Measurements from ENCODE around the gene CRB2. TPM values are rescaled to one million over a fixed set of nuclear protein-coding genes. Genes with fewer than 3 reads are reported as not detected.

The CRB2 gene
- total RNA-seq, 1 donor from 2014 or later = not detected

GRCh38 chr9:123359546-123359945 is 3.5 kb downstream of the CRB2 start:
- no peak for DNase-seq
- intact Hi-C loops (cut with micrococcal nuclease) = loop anchor here (10.0 kb wide), 1 partner anchor 255 kb away; no protein-coding TSS in a partner anchor
- Histone ChIP-seq H3K27ac (replicated peaks) (no peak overlapping the region), H3K36me3 (no peaks in the 10 kb centered on the region), H3K27me3 (ENCODE audit: low read depth) (peaks cover 51% of the 10 kb centered on the region), H3K4me3 (no peak overlapping the region), H3K4me1 (no peaks in the 10 kb centered on the region), H3K9me3 (replicated peaks) (no peaks in the 10 kb centered on the region)
- no peak for TF ChIP-seq CTCF (IDR thresholded peaks at IDR 0.05; ENCODE audit: borderline replicate concordance)

- no peak overlapping the region for H3K27ac ChIP-seq (replicated peaks)
- intact Hi-C loops (cut with micrococcal nuclease) = no loop called here
- H3K9me3 ChIP-seq (replicated peaks) = no peaks in the 10 kb centered on the region
- H3K36me3 ChIP-seq = no peaks in the 10 kb centered on the region
- H3K27me3 ChIP-seq (ENCODE audit: low read depth) = peaks cover 50% of the 10 kb centered on the region
- TF ChIP-seq CTCF (IDR thresholded peaks at IDR 0.05; ENCODE audit: borderline replicate concordance) = no peak
- no peak overlapping the region for H3K4me3 ChIP-seq
- H3K4me1 ChIP-seq = no peaks in the 10 kb centered on the region
- DNase-seq = no peak
Measured at GRCh38 chr9:123360161-123361085, 4.4 kb downstream of the CRB2 start.

DNA sequence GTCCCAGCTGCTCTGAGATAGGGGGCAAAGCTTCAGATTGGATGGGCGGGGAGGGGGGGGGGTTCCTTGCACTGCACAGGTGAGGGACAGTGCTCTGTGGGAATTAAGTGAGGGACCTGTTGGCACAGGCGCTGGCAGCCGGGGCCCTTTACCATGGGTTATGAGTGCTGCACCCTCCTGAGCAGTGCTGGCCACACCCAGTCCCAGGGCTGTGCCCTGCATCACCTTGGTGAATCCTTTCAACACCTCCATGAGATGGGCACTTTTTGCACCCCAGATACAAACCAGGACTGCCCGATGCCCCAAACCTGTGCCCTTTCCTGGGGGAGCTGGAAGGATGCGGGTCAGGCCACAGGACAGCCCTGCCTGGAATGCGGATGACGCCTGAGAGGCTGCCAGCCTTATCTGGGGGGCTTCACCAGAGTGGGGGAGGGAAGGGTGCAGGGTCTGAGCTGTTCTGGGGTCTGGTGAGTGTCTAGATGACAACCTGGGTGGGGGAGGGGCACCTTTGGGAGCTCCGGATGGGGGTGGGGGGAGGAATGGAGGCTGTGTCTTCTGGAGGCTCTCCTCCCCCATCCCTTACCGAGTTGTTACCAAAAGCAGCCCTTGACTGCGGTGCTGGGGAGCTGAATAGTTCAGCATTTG is 5.2 kb downstream of the CRB2 start:
- H3K27me3 ChIP-seq (ENCODE audit: low read depth) = peaks cover 50% of the 10 kb centered on the region
- no peak for TF ChIP-seq CTCF (IDR thresholded peaks at IDR 0.05; ENCODE audit: borderline replicate concordance)
- intact Hi-C loops (cut with micrococcal nuclease) = no loop called here
- H3K9me3 ChIP-seq (replicated peaks) = no peaks in the 10 kb centered on the region
- no peak overlapping the region for H3K4me3 ChIP-seq
- no peaks in the 10 kb centered on the region for H3K4me1 ChIP-seq
- H3K27ac ChIP-seq (replicated peaks) = no peak overlapping the region
- DNase-seq = no peak
- H3K36me3 ChIP-seq = no peaks in the 10 kb centered on the region

- Histone ChIP-seq H3K9me3 (replicated peaks) (no peaks in the 10 kb centered on the region), H3K4me1 (no peaks in the 10 kb centered on the region), H3K27me3 (ENCODE audit: low read depth) (peaks cover 56% of the 10 kb centered on the region), H3K36me3 (no peaks in the 10 kb centered on the region), H3K27ac (replicated peaks) (no peak overlapping the region), H3K4me3 (no peak overlapping the region)
- no peak for TF ChIP-seq CTCF (IDR thresholded peaks at IDR 0.05; ENCODE audit: borderline replicate concordance)
- no peak for DNase-seq
- intact Hi-C loops (cut with micrococcal nuclease) = no loop called here
Measured at GRCh38 chr9:123361731-123362510, 5.9 kb downstream of the CRB2 start.

GRCh38 chr9:123362856-123363255 is 6.9 kb downstream of the CRB2 start:
- H3K4me3 ChIP-seq = no peak overlapping the region
- intact Hi-C loops (cut with micrococcal nuclease) = no loop called here
- peaks cover 63% of the 10 kb centered on the region for H3K27me3 ChIP-seq (ENCODE audit: low read depth)
- H3K36me3 ChIP-seq = no peaks in the 10 kb centered on the region
- no peaks in the 10 kb centered on the region for H3K9me3 ChIP-seq (replicated peaks)
- H3K4me1 ChIP-seq = no peaks in the 10 kb centered on the region
- no peak for DNase-seq
- TF ChIP-seq CTCF (IDR thresholded peaks at IDR 0.05; ENCODE audit: borderline replicate concordance) = no peak
- no peak overlapping the region for H3K27ac ChIP-seq (replicated peaks)

Measured in left ventricle myocardium inferior (tissue), 1 donor.